SU-DHL-6 (cell line): ENCODE data around the gene ISLR2.
A peak's percentile ranks its signal among the peaks of the same experiment; 100 is the strongest.

Experiments
- H2AFZ ChIP-seq: fragments of 200-600 bp; sonication (generic); 2 replicates; pipeline ENCODE4 v1.6.1; 2014; ENCODE audit warnings: low read depth, mild to moderate bottlenecking, moderate library complexity, mixed read lengths, antibody characterized with exemption, low read length; ENCODE audit not compliant: severe bottlenecking
- H3F3A ChIP-seq: fragments of 200-600 bp; shearing (Covaris generic); 2 replicates; pipeline ENCODE4 v1.6.0; 2016; ENCODE audit warnings: antibody characterized with exemption, mild to moderate bottlenecking; ENCODE audit not compliant: insufficient read depth
- H3K27ac ChIP-seq: fragments of 200-600 bp; sonication (generic); 2 replicates; pipeline ENCODE4 v1.5.1; 2016; ENCODE audit warnings: low read depth, mild to moderate bottlenecking, low read length, moderate library complexity, mixed read lengths
- H3K27me3 ChIP-seq: fragments of 200-600 bp; sonication (generic), shearing (Covaris generic); 2 replicates; pipeline ENCODE4 v1.6.0; 2014; ENCODE audit warnings: mild to moderate bottlenecking, low read length
- H3K36me3 ChIP-seq: fragments of 200-600 bp; sonication (generic); 2 replicates; pipeline ENCODE4 v1.6.1; 2014; ENCODE audit warnings: mild to moderate bottlenecking, low read length, mixed read lengths
- H3K4me2 ChIP-seq: fragments of 300-600, 200-600 bp; shearing (Covaris generic), sonication (generic); 2 replicates; pipeline ENCODE4 v1.6.0; 2014; ENCODE audit warnings: low read length, low read depth, mild to moderate bottlenecking; ENCODE audit not compliant: poor library complexity, severe bottlenecking
- H3K4me3 ChIP-seq: fragments of 200-600 bp; sonication (generic); 2 replicates; pipeline ENCODE4 v1.5.1; 2014; ENCODE audit warnings: antibody characterized with exemption, low read length, mild to moderate bottlenecking, mixed read lengths; ENCODE audit not compliant: insufficient read depth, poor library complexity, severe bottlenecking
- H3K79me2 ChIP-seq: fragments of 200-600 bp; sonication (generic); 2 replicates; pipeline ENCODE4 v1.6.1; 2014; ENCODE audit warnings: mild to moderate bottlenecking, low read length, moderate library complexity; ENCODE audit not compliant: insufficient read depth
- H3K9ac ChIP-seq: fragments of 200-600 bp; sonication (generic); 2 replicates; pipeline ENCODE4 v1.7.0; 2014; ENCODE audit warnings: mild to moderate bottlenecking, low read length
- H3K9me2 ChIP-seq: fragments of 200-600 bp; sonication (generic); replicated peaks from 2 replicates; pipeline ENCODE4 v1.6.1; 2014; ENCODE audit warnings: low read length; ENCODE audit not compliant: insufficient read depth
- H3K9me3 ChIP-seq: fragments of 200-600 bp; sonication (generic); 2 replicates; pipeline ENCODE4 v1.6.1; 2014; ENCODE audit warnings: low read length, mixed read lengths; ENCODE audit not compliant: insufficient read depth
- H4K20me1 ChIP-seq: fragments of 200-600 bp; sonication (generic); 2 replicates; pipeline ENCODE4 v1.6.1; 2014; ENCODE audit warnings: low read depth, mild to moderate bottlenecking, antibody characterized with exemption, low read length, moderate library complexity, mixed read lengths
- EZH2phosphoT487 ChIP-seq: fragments of 200-600 bp; sonication (generic), shearing (Covaris generic); conservative IDR thresholded peaks from 2 replicates; pipeline ENCODE4 v1.6.1; 2018; ENCODE audit warnings: mild to moderate bottlenecking, antibody characterized with exemption, low read length, moderate library complexity, mixed read lengths
- TF ChIP-seq, protein P1 (sequence below): fragments of 200-600 bp; sonication (generic); IDR thresholded peaks from one replicate; pipeline ENCODE4 v1.5.1; 2017; ENCODE audit warnings: antibody characterized with exemption, mild to moderate bottlenecking, low read length, moderate library complexity; ENCODE audit not compliant: insufficient read depth, poor library complexity, severe bottlenecking

ISLR2 gene

DNA sequence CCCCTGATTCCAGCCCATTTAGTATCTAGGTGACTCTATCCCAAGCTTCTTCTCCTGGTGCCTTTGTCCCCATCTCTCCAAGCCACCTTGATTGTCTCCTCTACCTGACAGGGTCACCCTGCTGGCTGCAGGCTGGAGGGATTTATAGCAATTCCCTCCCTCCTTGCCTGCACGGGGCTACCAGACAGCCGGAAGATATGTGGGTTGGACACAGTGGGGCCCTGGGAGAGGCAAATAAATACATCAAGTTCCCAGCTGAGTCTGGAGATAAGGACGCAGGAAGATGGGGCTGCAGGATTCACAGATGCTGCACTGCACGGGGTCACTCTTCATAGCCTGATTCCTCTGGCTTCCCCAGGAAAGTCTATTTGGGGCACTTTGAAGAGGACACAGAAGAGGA lies 9.3 kb upstream of the ISLR2 start:
- no peaks in the 10 kb centered on the region for H4K20me1 ChIP-seq
- H3K9me3 ChIP-seq: no peaks in the 10 kb centered on the region
- no peaks in the 10 kb centered on the region for H3F3A ChIP-seq
- no peak overlapping the region for H3K9ac ChIP-seq
- H3K4me3 ChIP-seq: no peak overlapping the region
- H2AFZ ChIP-seq: no peak overlapping the region
- TF ChIP-seq, protein P1, sequence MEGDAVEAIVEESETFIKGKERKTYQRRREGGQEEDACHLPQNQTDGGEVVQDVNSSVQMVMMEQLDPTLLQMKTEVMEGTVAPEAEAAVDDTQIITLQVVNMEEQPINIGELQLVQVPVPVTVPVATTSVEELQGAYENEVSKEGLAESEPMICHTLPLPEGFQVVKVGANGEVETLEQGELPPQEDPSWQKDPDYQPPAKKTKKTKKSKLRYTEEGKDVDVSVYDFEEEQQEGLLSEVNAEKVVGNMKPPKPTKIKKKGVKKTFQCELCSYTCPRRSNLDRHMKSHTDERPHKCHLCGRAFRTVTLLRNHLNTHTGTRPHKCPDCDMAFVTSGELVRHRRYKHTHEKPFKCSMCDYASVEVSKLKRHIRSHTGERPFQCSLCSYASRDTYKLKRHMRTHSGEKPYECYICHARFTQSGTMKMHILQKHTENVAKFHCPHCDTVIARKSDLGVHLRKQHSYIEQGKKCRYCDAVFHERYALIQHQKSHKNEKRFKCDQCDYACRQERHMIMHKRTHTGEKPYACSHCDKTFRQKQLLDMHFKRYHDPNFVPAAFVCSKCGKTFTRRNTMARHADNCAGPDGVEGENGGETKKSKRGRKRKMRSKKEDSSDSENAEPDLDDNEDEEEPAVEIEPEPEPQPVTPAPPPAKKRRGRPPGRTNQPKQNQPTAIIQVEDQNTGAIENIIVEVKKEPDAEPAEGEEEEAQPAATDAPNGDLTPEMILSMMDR: no peak
- TF ChIP-seq EZH2phosphoT487: no peak
- no peak overlapping the region for H3K4me2 ChIP-seq
- no peaks in the 10 kb centered on the region for H3K36me3 ChIP-seq
- H3K27ac ChIP-seq: no peak overlapping the region
- H3K9me2 ChIP-seq: no peaks in the 10 kb centered on the region
- H3K79me2 ChIP-seq: no peaks in the 10 kb centered on the region
- no peaks in the 10 kb centered on the region for H3K27me3 ChIP-seq

DNA sequence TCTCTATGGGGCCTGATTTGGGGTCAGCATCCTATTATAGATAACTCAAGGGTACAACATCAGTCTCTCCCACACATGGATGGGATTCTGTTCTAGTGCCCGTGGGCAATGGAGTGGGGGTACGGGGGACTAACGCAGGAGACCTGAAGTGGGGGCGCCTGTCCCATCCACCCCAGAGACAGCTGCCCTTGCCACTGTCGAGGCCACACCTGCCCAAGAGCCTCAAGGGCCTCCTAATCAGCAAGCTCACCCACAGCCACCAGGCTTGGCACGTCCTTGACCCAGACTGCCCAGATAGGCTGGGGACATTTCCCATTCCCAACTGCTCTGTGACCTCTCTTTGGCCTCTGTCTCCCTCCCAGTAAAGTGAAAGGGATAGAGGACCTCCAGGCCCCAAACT lies 8.5 kb upstream of the ISLR2 start:
- Histone ChIP-seq H3K4me2 (no peak overlapping the region), H3K36me3 (no peaks in the 10 kb centered on the region), H3K9ac (no peak overlapping the region), H3K79me2 (no peaks in the 10 kb centered on the region), H3K4me3 (no peak overlapping the region), H3K9me3 (no peaks in the 10 kb centered on the region), H4K20me1 (no peaks in the 10 kb centered on the region), H3K9me2 (no peaks in the 10 kb centered on the region), H2AFZ (no peak overlapping the region), H3F3A (no peaks in the 10 kb centered on the region), H3K27me3 (no peaks in the 10 kb centered on the region), H3K27ac (no peak overlapping the region)
- no peak for TF ChIP-seq EZH2phosphoT487
- TF ChIP-seq, protein P1: no peak

- H3K27me3 ChIP-seq: no peaks in the 10 kb centered on the region
- no peak overlapping the region for H3K9ac ChIP-seq
- H3K9me3 ChIP-seq: no peaks in the 10 kb centered on the region
- no peaks in the 10 kb centered on the region for H4K20me1 ChIP-seq
- peak overlapping the region; percentile 16; the same call in 1 of the 2 replicates for H3K27ac ChIP-seq
- no peaks in the 10 kb centered on the region for H3K36me3 ChIP-seq
- no peaks in the 10 kb centered on the region for H3K79me2 ChIP-seq
- H3F3A ChIP-seq: no peaks in the 10 kb centered on the region
- H3K4me3 ChIP-seq: no peak overlapping the region
- H2AFZ ChIP-seq: no peak overlapping the region
- H3K9me2 ChIP-seq: no peaks in the 10 kb centered on the region
- TF ChIP-seq EZH2phosphoT487: no peak
- TF ChIP-seq, protein P1: no peak
- no peak overlapping the region for H3K4me2 ChIP-seq
Observed at GRCh38 chr15:74122403-74123130, 7.8 kb upstream of the ISLR2 start.
